ENCODE measurements around the gene CCL26. TPM values are rescaled to one million over a fixed set of nuclear protein-coding genes. Genes with fewer than 3 reads are reported as not detected.

The CCL26 gene
- total and polyA plus RNA-seq, 9 of the 15 experiments (the other 6 are each of a cell fraction or from before 2014, with no cell fraction given) = 2.3 to 26.8 (median 8.4) TPM

GRCh38 chr7:75738604-75738974 lies 33.4 kb downstream of the CCL26 start, which contains the start of gene HIP1 (continued):
- TF ChIP-seq ATF3 (IDR thresholded peaks at IDR 0.05) (no peak), ATF3 (CRISPR knock-in tag; conservative IDR thresholded peaks at IDR 0.05) (no peak), SRF (CRISPR knock-in tag; IDR thresholded peaks at IDR 0.05) (no peak), ZNF146 (CRISPR knock-in tag; IDR thresholded peaks at IDR 0.05; ENCODE audit: unreplicated experiment) (no peak), ZNF3 (CRISPR knock-in tag; IDR thresholded peaks at IDR 0.05) (no peak), CREB1 (IDR thresholded peaks at IDR 0.05) (no peak), CREB1 (CRISPR knock-in tag; IDR thresholded peaks at IDR 0.05) (no peak), EWSR1 (IDR thresholded peaks at IDR 0.05; ENCODE audit: borderline replicate concordance, low read depth, partially characterized antibody) (no peak), ILF3 (IDR thresholded peaks at IDR 0.05; ENCODE audit: borderline replicate concordance) (no peak), FOS (IDR thresholded peaks at IDR 0.05; ENCODE audit: extremely low read depth, insufficient read length) (no peak), CBFB (CRISPR knock-in tag; IDR thresholded peaks at IDR 0.05) (no peak), SRSF7 (optimal IDR thresholded peaks at IDR 0.05; ENCODE audit: low read depth, low read length) (no peak), TFAP4 (CRISPR knock-in tag; IDR thresholded peaks at IDR 0.05; ENCODE audit: borderline replicate concordance) (peak; percentile 49; the same call in 1 of the 2 replicates), GABPA (tag; conservative IDR thresholded peaks at IDR 0.05; ENCODE audit: low read depth) (no peak), NFE2L1 (tag; IDR thresholded peaks at IDR 0.05; ENCODE audit: borderline replicate concordance, low read depth) (no peak), HDAC8 (tag; IDR thresholded peaks at IDR 0.05) (0 out of 2 replicates have a peak, but pooled peaks have one; percentile 47)
- TF ChIP-seq, protein P1, sequence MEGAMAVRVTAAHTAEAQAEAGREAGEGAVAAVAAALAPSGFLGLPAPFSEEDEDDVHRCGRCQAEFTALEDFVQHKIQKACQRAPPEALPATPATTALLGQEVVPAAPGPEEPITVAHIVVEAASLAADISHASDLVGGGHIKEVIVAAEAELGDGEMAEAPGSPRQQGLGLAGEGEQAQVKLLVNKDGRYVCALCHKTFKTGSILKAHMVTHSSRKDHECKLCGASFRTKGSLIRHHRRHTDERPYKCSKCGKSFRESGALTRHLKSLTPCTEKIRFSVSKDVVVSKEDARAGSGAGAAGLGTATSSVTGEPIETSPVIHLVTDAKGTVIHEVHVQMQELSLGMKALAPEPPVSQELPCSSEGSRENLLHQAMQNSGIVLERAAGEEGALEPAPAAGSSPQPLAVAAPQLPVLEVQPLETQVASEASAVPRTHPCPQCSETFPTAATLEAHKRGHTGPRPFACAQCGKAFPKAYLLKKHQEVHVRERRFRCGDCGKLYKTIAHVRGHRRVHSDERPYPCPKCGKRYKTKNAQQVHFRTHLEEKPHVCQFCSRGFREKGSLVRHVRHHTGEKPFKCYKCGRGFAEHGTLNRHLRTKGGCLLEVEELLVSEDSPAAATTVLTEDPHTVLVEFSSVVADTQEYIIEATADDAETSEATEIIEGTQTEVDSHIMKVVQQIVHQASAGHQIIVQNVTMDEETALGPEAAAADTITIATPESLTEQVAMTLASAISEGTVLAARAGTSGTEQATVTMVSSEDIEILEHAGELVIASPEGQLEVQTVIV (CRISPR knock-in tag; IDR thresholded peaks at IDR 0.05; ENCODE audit: borderline replicate concordance) = no peak
- TF ChIP-seq, protein P2, sequence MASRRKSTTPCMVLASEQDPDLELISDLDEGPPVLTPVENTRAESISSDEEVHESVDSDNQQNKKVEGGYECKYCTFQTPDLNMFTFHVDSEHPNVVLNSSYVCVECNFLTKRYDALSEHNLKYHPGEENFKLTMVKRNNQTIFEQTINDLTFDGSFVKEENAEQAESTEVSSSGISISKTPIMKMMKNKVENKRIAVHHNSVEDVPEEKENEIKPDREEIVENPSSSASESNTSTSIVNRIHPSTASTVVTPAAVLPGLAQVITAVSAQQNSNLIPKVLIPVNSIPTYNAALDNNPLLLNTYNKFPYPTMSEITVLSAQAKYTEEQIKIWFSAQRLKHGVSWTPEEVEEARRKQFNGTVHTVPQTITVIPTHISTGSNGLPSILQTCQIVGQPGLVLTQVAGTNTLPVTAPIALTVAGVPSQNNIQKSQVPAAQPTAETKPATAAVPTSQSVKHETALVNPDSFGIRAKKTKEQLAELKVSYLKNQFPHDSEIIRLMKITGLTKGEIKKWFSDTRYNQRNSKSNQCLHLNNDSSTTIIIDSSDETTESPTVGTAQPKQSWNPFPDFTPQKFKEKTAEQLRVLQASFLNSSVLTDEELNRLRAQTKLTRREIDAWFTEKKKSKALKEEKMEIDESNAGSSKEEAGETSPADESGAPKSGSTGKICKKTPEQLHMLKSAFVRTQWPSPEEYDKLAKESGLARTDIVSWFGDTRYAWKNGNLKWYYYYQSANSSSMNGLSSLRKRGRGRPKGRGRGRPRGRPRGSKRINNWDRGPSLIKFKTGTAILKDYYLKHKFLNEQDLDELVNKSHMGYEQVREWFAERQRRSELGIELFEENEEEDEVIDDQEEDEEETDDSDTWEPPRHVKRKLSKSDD (conservative IDR thresholded peaks at IDR 0.05; ENCODE audit: low read length) = no peak
- TF ChIP-seq, protein P3, sequence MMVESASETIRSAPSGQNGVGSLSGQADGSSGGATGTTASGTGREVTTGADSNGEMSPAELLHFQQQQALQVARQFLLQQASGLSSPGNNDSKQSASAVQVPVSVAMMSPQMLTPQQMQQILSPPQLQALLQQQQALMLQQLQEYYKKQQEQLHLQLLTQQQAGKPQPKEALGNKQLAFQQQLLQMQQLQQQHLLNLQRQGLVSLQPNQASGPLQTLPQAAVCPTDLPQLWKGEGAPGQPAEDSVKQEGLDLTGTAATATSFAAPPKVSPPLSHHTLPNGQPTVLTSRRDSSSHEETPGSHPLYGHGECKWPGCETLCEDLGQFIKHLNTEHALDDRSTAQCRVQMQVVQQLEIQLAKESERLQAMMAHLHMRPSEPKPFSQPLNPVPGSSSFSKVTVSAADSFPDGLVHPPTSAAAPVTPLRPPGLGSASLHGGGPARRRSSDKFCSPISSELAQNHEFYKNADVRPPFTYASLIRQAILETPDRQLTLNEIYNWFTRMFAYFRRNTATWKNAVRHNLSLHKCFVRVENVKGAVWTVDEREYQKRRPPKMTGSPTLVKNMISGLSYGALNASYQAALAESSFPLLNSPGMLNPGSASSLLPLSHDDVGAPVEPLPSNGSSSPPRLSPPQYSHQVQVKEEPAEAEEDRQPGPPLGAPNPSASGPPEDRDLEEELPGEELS (CRISPR knock-in tag; IDR thresholded peaks at IDR 0.05; ENCODE audit: borderline replicate concordance) = no peak
